NB4 (cell line): Measurements from ENCODE around the gene IMMP2L.

Experiments
- MAX ChIP-seq: IDR thresholded peaks from 2 replicates; pipeline ENCODE4 v1.6.1; 2011; ENCODE audit warnings: low read depth, low read length
- MYC ChIP-seq: IDR thresholded peaks from 2 replicates; pipeline ENCODE4 v1.6.1; 2011; ENCODE audit warnings: low read depth, low read length
- POLR2A ChIP-seq: IDR thresholded peaks from 2 replicates; pipeline ENCODE4 v1.6.1; 2011; ENCODE audit warnings: mild to moderate bottlenecking; ENCODE audit not compliant: insufficient read length; ENCODE audit errors: extremely low read depth
- TF ChIP-seq, protein P1 (sequence below): IDR thresholded peaks from one replicate; pipeline ENCODE4 v1.5.1; 2012; ENCODE audit warnings: low read depth, low read length

- TF ChIP-seq, protein P1, sequence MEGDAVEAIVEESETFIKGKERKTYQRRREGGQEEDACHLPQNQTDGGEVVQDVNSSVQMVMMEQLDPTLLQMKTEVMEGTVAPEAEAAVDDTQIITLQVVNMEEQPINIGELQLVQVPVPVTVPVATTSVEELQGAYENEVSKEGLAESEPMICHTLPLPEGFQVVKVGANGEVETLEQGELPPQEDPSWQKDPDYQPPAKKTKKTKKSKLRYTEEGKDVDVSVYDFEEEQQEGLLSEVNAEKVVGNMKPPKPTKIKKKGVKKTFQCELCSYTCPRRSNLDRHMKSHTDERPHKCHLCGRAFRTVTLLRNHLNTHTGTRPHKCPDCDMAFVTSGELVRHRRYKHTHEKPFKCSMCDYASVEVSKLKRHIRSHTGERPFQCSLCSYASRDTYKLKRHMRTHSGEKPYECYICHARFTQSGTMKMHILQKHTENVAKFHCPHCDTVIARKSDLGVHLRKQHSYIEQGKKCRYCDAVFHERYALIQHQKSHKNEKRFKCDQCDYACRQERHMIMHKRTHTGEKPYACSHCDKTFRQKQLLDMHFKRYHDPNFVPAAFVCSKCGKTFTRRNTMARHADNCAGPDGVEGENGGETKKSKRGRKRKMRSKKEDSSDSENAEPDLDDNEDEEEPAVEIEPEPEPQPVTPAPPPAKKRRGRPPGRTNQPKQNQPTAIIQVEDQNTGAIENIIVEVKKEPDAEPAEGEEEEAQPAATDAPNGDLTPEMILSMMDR, result no peak
- TF ChIP-seq POLR2A (no peak), MYC (no peak), MAX (no peak)
These were observed 237.5 kb downstream of the IMMP2L start for GRCh38 chr7:111324776-111325175.
